ENCODE measurements around the gene COG5. TPM values are rescaled to one million over a fixed set of nuclear protein-coding genes. Genes with fewer than 3 reads are reported as not detected.

The COG5 gene
- total RNA-seq, 1 experiment from 2014 or later: 32.2 TPM

GRCh38 chr7:107494315-107494751 lies 69.4 kb downstream of the COG5 start:
- Histone ChIP-seq H3K4me3 (ENCODE audit: low read depth, low read length, poor library complexity, severe bottlenecking) (no peak overlapping the region), H3K36me3 (ENCODE audit: insufficient read depth, low read length, poor library complexity, severe bottlenecking) (no peaks in the 10 kb centered on the region), H3K9me3 (ENCODE audit: low read depth, low read length, poor library complexity, severe bottlenecking) (no peaks in the 10 kb centered on the region), H3K27ac (ENCODE audit: low read depth, low read length, poor library complexity, severe bottlenecking) (no peak overlapping the region), H3K4me1 (ENCODE audit: insufficient read depth, low read length, poor library complexity, severe bottlenecking) (no peaks in the 10 kb centered on the region), H3K27me3 (replicated peaks; ENCODE audit: insufficient read depth, low read depth, low read length, poor library complexity) (no peaks in the 10 kb centered on the region)
- TF ChIP-seq CTCF (conservative IDR thresholded peaks at IDR 0.05; ENCODE audit: low read depth, low read length) (no peak), EZH2 (IDR thresholded peaks at IDR 0.05; ENCODE audit: borderline replicate concordance, low read depth, low read length, poor library complexity, severe bottlenecking) (no peak)
- intact Hi-C loops (cut with micrococcal nuclease; ENCODE audit: unreplicated experiment): no loop called here
- no TSS peak for BruUV-seq (replicated peaks)
- CTCF ChIA-PET: no interaction called here
- no peak for DNase-seq (ENCODE audit: low spot score)
- POLR2A ChIA-PET (ENCODE audit: low non-redundant PET): no interaction called here

- no TSS peak for BruUV-seq (replicated peaks)
- intact Hi-C loops (cut with micrococcal nuclease; ENCODE audit: unreplicated experiment): no loop called here
- H3K4me3 ChIP-seq (ENCODE audit: low read depth, low read length, poor library complexity, severe bottlenecking): no peak overlapping the region
- H3K4me1 ChIP-seq (ENCODE audit: insufficient read depth, low read length, poor library complexity, severe bottlenecking): no peaks in the 10 kb centered on the region
- ChIA-PET CTCF (no interaction called here), POLR2A (ENCODE audit: low non-redundant PET) (no interaction called here)
- no peak overlapping the region for H3K27ac ChIP-seq (ENCODE audit: low read depth, low read length, poor library complexity, severe bottlenecking)
- H3K36me3 ChIP-seq (ENCODE audit: insufficient read depth, low read length, poor library complexity, severe bottlenecking): no peaks in the 10 kb centered on the region
- DNase-seq (ENCODE audit: low spot score): no peak
- H3K9me3 ChIP-seq (ENCODE audit: low read depth, low read length, poor library complexity, severe bottlenecking): no peaks in the 10 kb centered on the region
- TF ChIP-seq EZH2 (IDR thresholded peaks at IDR 0.05; ENCODE audit: borderline replicate concordance, low read depth, low read length, poor library complexity, severe bottlenecking) (no peak), CTCF (conservative IDR thresholded peaks at IDR 0.05; ENCODE audit: low read depth, low read length) (no peak)
- H3K27me3 ChIP-seq (replicated peaks; ENCODE audit: insufficient read depth, low read depth, low read length, poor library complexity): no peaks in the 10 kb centered on the region
Observed at GRCh38 chr7:107492875-107493274, 70.8 kb downstream of the COG5 start.

GRCh38 chr7:107486041-107486440 lies 77.7 kb downstream of the COG5 start:
- H3K36me3 ChIP-seq (ENCODE audit: insufficient read depth, low read length, poor library complexity, severe bottlenecking): no peaks in the 10 kb centered on the region
- ChIA-PET POLR2A (ENCODE audit: low non-redundant PET) (no interaction called here), CTCF (no interaction called here)
- intact Hi-C loops (cut with micrococcal nuclease; ENCODE audit: unreplicated experiment): no loop called here
- no TSS peak for BruUV-seq (replicated peaks)
- TF ChIP-seq CTCF (conservative IDR thresholded peaks at IDR 0.05; ENCODE audit: low read depth, low read length) (no peak), EZH2 (IDR thresholded peaks at IDR 0.05; ENCODE audit: borderline replicate concordance, low read depth, low read length, poor library complexity, severe bottlenecking) (no peak)
- DNase-seq (ENCODE audit: low spot score): no peak
- no peaks in the 10 kb centered on the region for H3K27me3 ChIP-seq (replicated peaks; ENCODE audit: insufficient read depth, low read depth, low read length, poor library complexity)
- no peak overlapping the region for H3K27ac ChIP-seq (ENCODE audit: low read depth, low read length, poor library complexity, severe bottlenecking)
- no peak overlapping the region for H3K4me3 ChIP-seq (ENCODE audit: low read depth, low read length, poor library complexity, severe bottlenecking)
- H3K9me3 ChIP-seq (ENCODE audit: low read depth, low read length, poor library complexity, severe bottlenecking): no peaks in the 10 kb centered on the region
- H3K4me1 ChIP-seq (ENCODE audit: insufficient read depth, low read length, poor library complexity, severe bottlenecking): no peaks in the 10 kb centered on the region
